Measurements from ENCODE around the gene MYO15A. TPM values are rescaled to one million over a fixed set of nuclear protein-coding genes. Genes with fewer than 3 reads are reported as not detected.

MYO15A gene
- total RNA-seq, 4 donors from 2014 or later: 0.33 to 0.98 (median 0.61) TPM

DNA sequence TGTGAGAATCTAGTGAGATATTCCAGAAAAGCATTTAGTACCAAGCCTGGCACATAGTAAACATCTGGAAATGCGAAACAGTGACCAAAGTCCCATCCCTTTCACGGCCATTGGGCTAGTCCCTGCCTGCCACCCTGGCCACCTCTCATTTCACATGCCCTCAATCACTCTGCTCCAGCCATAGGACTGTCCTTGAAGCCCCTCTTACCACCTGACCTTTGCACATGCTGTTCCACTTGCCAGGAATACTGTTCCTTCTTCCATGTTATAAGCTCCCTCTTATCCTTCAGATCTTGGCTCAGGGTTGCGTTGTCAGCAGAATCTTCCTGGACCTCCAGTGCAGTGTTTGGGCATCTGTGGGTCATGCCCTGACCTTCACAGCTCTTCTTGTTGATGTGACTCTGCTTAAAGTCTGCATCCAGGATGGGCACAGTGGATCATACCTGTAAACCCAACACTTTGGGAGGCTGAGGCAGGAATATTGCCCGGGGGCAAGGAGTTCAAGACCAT is 2.1 kb downstream of the MYO15A start:
- Histone ChIP-seq H3K9me3 (no peaks in the 10 kb centered on the region), H3K36me3 (peaks cover 8 to 24% (median 16%) of the 10 kb centered on the region in 4 donors), H3K4me1 (no peaks in the 10 kb centered on the region), H3K4me3 (no peak overlapping the region), H3K27ac (replicated peaks in 1 of 4) (no peak overlapping the region), H3K27me3 (peaks cover 0 to 12% (median 0%) of the 10 kb centered on the region in 4 donors)
- intact Hi-C loops (cut with DNase I): no loop called here
- no peak for DNase-seq (ENCODE audit: extremely low spot score)
- TF ChIP-seq, protein P1, sequence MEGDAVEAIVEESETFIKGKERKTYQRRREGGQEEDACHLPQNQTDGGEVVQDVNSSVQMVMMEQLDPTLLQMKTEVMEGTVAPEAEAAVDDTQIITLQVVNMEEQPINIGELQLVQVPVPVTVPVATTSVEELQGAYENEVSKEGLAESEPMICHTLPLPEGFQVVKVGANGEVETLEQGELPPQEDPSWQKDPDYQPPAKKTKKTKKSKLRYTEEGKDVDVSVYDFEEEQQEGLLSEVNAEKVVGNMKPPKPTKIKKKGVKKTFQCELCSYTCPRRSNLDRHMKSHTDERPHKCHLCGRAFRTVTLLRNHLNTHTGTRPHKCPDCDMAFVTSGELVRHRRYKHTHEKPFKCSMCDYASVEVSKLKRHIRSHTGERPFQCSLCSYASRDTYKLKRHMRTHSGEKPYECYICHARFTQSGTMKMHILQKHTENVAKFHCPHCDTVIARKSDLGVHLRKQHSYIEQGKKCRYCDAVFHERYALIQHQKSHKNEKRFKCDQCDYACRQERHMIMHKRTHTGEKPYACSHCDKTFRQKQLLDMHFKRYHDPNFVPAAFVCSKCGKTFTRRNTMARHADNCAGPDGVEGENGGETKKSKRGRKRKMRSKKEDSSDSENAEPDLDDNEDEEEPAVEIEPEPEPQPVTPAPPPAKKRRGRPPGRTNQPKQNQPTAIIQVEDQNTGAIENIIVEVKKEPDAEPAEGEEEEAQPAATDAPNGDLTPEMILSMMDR (IDR thresholded peaks at IDR 0.05): no peak
- TF ChIP-seq POLR2A (IDR thresholded peaks at IDR 0.05; ENCODE audit: low read depth): no peak
- TF ChIP-seq POLR2AphosphoS5 (IDR thresholded peaks at IDR 0.05): no peak
- no peak for TF ChIP-seq EP300 (IDR thresholded peaks at IDR 0.05)
- WGBS: 85% methylated on average over 4 of the region's 4 CpGs

DNA sequence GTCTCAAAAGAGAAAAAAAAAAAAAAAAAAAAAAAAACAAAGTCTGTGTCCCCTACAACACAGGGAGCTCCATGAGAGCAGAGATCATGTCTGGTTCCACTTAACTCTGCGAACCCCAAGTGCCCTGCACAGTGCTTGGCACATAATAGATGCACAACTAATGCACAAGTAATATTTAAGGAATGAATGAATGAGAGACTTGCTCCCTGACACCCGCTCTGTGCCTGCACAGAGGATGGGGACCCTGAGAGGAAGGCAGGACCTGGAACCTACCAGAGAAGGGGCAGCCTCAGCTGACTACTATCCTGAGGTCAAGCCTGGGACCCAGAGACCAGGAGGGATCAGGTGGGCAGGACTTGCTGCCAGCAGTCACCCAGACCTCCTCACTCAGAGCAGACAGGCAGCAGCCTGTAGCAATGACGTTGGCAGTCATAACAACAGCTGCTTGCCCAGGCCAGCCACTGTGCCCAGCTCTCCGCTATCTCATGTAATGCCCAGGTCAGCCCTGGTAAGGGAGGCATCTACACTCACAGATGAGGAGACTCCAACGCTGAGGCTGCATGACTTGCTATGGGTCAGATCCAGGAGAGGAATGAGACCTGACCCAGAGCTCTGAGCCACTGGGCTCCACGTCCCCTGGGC is 2.9 kb downstream of the MYO15A start:
- Histone ChIP-seq H3K4me1 (no peaks in the 10 kb centered on the region), H3K27ac (replicated peaks in 1 of 4) (no peak overlapping the region), H3K4me3 (no peak overlapping the region), H3K9me3 (no peaks in the 10 kb centered on the region), H3K36me3 (peaks cover 6 to 16% (median 12%) of the 10 kb centered on the region in 4 donors), H3K27me3 (peaks cover 0 to 16% (median 0%) of the 10 kb centered on the region in 4 donors)
- intact Hi-C loops (cut with DNase I): no loop called here
- TF ChIP-seq POLR2A (IDR thresholded peaks at IDR 0.05; ENCODE audit: low read depth): no peak
- TF ChIP-seq POLR2AphosphoS5 (IDR thresholded peaks at IDR 0.05): no peak
- no peak for TF ChIP-seq EP300 (IDR thresholded peaks at IDR 0.05)
- TF ChIP-seq, protein P1 (IDR thresholded peaks at IDR 0.05): no peak
- WGBS: 80% methylated on average over 4 of the region's 6 CpGs
- no peak for DNase-seq (ENCODE audit: extremely low spot score)

DNA sequence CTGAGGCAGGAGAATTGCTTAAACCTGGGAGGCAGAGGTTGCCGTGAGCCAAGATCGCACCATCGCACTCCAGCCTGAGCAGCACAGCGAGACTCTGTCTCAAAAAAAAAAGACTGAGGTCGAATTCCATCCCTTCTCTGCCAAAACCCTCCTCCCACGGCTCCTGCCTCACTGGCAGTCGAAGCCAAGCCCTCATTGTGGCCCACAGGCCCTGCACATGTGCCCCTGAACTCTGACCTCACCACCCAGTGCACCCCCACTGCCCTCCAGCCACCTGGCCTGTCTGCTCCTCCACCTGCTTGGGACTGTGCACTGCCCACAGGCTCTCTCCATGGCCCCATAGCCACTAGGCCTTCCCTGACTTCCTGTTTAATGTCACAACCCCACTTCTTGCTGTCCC is 7.0 kb downstream of the MYO15A start:
- WGBS: 72% methylated on average over 7 of the region's 7 CpGs
- peaks cover 0 to 7% (median 0%) of the 10 kb centered on the region in 4 donors for H3K9me3 ChIP-seq
- H3K27ac ChIP-seq (replicated peaks in 1 of 4): no peak overlapping the region
- TF ChIP-seq, protein P1 (IDR thresholded peaks at IDR 0.05): no peak
- TF ChIP-seq POLR2A (IDR thresholded peaks at IDR 0.05; ENCODE audit: low read depth) (no peak), POLR2AphosphoS5 (IDR thresholded peaks at IDR 0.05) (no peak), EP300 (IDR thresholded peaks at IDR 0.05) (no peak)
- H3K36me3 ChIP-seq: no peaks in the 10 kb centered on the region
- H3K27me3 ChIP-seq: peaks cover 0 to 16% (median 0%) of the 10 kb centered on the region in 4 donors
- no peak overlapping the region for H3K4me3 ChIP-seq
- intact Hi-C loops (cut with DNase I): no loop called here
- no peaks in the 10 kb centered on the region for H3K4me1 ChIP-seq
- no peak for DNase-seq (ENCODE audit: extremely low spot score)

DNA sequence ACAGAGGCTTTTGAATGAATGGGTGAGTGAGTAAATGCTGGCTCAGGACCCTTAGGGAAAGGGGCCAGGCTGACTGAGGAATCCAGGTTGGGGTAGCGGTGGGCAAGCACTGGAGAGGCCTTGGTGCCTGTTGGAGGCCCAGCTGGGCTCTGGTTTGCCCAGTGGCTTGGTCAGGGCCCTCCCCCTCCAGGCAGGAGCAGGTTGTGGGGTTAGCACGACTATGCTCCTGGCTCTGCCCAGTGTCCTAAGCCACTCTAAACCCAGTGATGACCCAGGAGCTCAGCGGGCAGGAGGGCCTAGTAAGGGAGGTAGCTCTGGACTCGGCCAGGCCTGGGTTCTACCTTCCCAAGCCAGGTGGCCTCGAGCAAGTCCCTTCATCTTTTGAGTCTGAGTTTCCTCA is 7.5 kb downstream of the MYO15A start:
- intact Hi-C loops (cut with DNase I): no loop called here
- no peak for DNase-seq (ENCODE audit: extremely low spot score)
- H3K9me3 ChIP-seq: peaks cover 0 to 7% (median 0%) of the 10 kb centered on the region in 4 donors
- H3K27me3 ChIP-seq: peaks cover 0 to 16% (median 0%) of the 10 kb centered on the region in 4 donors
- H3K36me3 ChIP-seq: no peaks in the 10 kb centered on the region
- no peak for TF ChIP-seq POLR2A (IDR thresholded peaks at IDR 0.05; ENCODE audit: low read depth)
- no peak for TF ChIP-seq POLR2AphosphoS5 (IDR thresholded peaks at IDR 0.05)
- TF ChIP-seq EP300 (IDR thresholded peaks at IDR 0.05): no peak
- TF ChIP-seq, protein P1 (IDR thresholded peaks at IDR 0.05): no peak
- H3K4me1 ChIP-seq: no peaks in the 10 kb centered on the region
- no peak overlapping the region for H3K27ac ChIP-seq (replicated peaks in 1 of 4)
- H3K4me3 ChIP-seq: no peak overlapping the region
- WGBS: 100% methylated on average over 1 of the region's 5 CpGs

Data from esophagus muscularis mucosa (tissue), 4 donors.